SK-N-MC (cell line): ENCODE measurements around the gene DEDD.
A peak's percentile ranks its signal among the peaks of the same experiment; 100 is the strongest.

Experiments used
- DNase-seq: peaks from one replicate; pipeline ENCODE4 v3.0.0-alpha.2; 2011; ENCODE audit warnings: low read depth, low spot score
- H3K27ac ChIP-seq: fragments of 200-600 bp; sonication (generic); 2 replicates; pipeline ENCODE4 v1.5.1; 2016; ENCODE audit warnings: mixed run types
- H3K36me3 ChIP-seq: fragments of 200-600 bp; sonication (generic); 2 replicates; pipeline ENCODE4 v1.6.1; 2017; ENCODE audit warnings: antibody characterized with exemption, low read length, mixed read lengths; ENCODE audit not compliant: insufficient read depth
- H3K4me3 ChIP-seq: fragments of 200-600 bp; sonication (generic); 2 replicates; pipeline ENCODE4 v1.5.1; 2016
- H3K9ac ChIP-seq: fragments of 200-600 bp; sonication (generic); 2 replicates; pipeline ENCODE4 v1.8.0; 2017; ENCODE audit warnings: mixed run types, mixed read lengths; ENCODE audit not compliant: insufficient read length
- H3K9me3 ChIP-seq: fragments of 200-600 bp; sonication (generic); 2 replicates; pipeline ENCODE4 v1.6.1; 2017; ENCODE audit warnings: low read depth, mild to moderate bottlenecking, antibody characterized with exemption, low read length, moderate library complexity, mixed read lengths
- EZH2 ChIP-seq: fragments of 200-600 bp; sonication (generic); IDR thresholded peaks from one replicate; pipeline ENCODE4 v1.6.1; 2017; ENCODE audit warnings: antibody characterized with exemption
- FOXP2 ChIP-seq: optimal IDR thresholded peaks from 2 replicates; pipeline ENCODE3; 2011; ENCODE audit warnings: mild to moderate bottlenecking, moderate library complexity; ENCODE audit not compliant: insufficient read depth; ENCODE audit errors: extremely low read length, control extremely low read depth
- POLR2AphosphoS5 ChIP-seq: IDR thresholded peaks from 2 replicates; pipeline ENCODE4 v1.6.1; 2012; ENCODE audit warnings: mild to moderate bottlenecking, low read depth, low read length, borderline replicate concordance

DEDD gene

GRCh38 chr1:161166669-161167548, 34.4 kb upstream of the DEDD start:
- Histone ChIP-seq H3K36me3 (peaks cover 29% of the 10 kb centered on the region; the same call in 1 of the 2 replicates), H3K4me3 (peak overlapping the region; percentile 90), H3K9ac (peak overlapping the region; percentile 91), H3K9me3 (no peaks in the 10 kb centered on the region), H3K27ac (no peak overlapping the region)
- DNase-seq, result no peak
- TF ChIP-seq EZH2, result no peak
- no peak for TF ChIP-seq FOXP2
- TF ChIP-seq POLR2AphosphoS5, result no peak

GRCh38 chr1:161165742-161166668, 33.5 kb upstream of the DEDD start, which contains the start of gene PPOX:
Gene PPOX (plus strand): TSS chr1:161166426. CDS start chr1:161166848, 422 bp downstream.
- H3K36me3 ChIP-seq, result peaks cover 27% of the 10 kb centered on the region; the same call in 1 of the 2 replicates
- no peak for TF ChIP-seq FOXP2
- TF ChIP-seq POLR2AphosphoS5, result peak; percentile 74; the same call in 1 of the 2 replicates
- no peak for TF ChIP-seq EZH2

GRCh38 chr1:161164901-161165610, 32.6 kb upstream of the DEDD start:
- H3K4me3 ChIP-seq, result peak overlapping the region; percentile 90

More at GRCh38 chr1:161165742-161166668, 33.5 kb upstream of the DEDD start, which contains the start of gene PPOX:
- peak; percentile 84 for DNase-seq
- Histone ChIP-seq H3K27ac (peak within 1 kb of the TSS; percentile 12; the same call in 1 of the 2 replicates), H3K9ac (peak within 1 kb of the TSS; percentile 91), H3K9me3 (no peaks in the 10 kb centered on the region), H3K4me3 (peak within 1 kb of the TSS; percentile 90)

GRCh38 chr1:161163793-161164192, 31.3 kb upstream of the DEDD start:
- Histone ChIP-seq H3K36me3 (peaks cover 25% of the 10 kb centered on the region; the same call in 1 of the 2 replicates), H3K27ac (no peak overlapping the region), H3K4me3 (no peak overlapping the region), H3K9me3 (no peaks in the 10 kb centered on the region), H3K9ac (no peak overlapping the region)
- no peak for DNase-seq
- TF ChIP-seq POLR2AphosphoS5 (no peak), EZH2 (no peak), FOXP2 (no peak)

More at GRCh38 chr1:161164901-161165610, 32.6 kb upstream of the DEDD start:
- H3K27ac ChIP-seq, result no peak overlapping the region
- TF ChIP-seq POLR2AphosphoS5 (no peak), FOXP2 (no peak), EZH2 (no peak)
- H3K9ac ChIP-seq, result peak overlapping the region; percentile 66
- peaks cover 25% of the 10 kb centered on the region; the same call in 1 of the 2 replicates for H3K36me3 ChIP-seq
- no peak for DNase-seq
- H3K9me3 ChIP-seq, result no peaks in the 10 kb centered on the region

GRCh38 chr1:161162806-161163205, 30.3 kb upstream of the DEDD start:
- no peak overlapping the region for H3K9ac ChIP-seq
- H3K4me3 ChIP-seq, result no peak overlapping the region
- H3K36me3 ChIP-seq, result peaks cover 30% of the 10 kb centered on the region; the same call in 1 of the 2 replicates
- H3K9me3 ChIP-seq, result no peaks in the 10 kb centered on the region
- no peak overlapping the region for H3K27ac ChIP-seq
- DNase-seq, result no peak
- TF ChIP-seq FOXP2 (no peak), EZH2 (no peak), POLR2AphosphoS5 (no peak)

GRCh38 chr1:161162052-161162451, 29.6 kb upstream of the DEDD start:
- TF ChIP-seq POLR2AphosphoS5 (no peak), FOXP2 (no peak), EZH2 (no peak)
- H3K9ac ChIP-seq, result no peak overlapping the region
- H3K36me3 ChIP-seq, result peaks cover 30% of the 10 kb centered on the region; the same call in 1 of the 2 replicates
- H3K9me3 ChIP-seq, result no peaks in the 10 kb centered on the region
- DNase-seq, result no peak
- H3K27ac ChIP-seq, result no peak overlapping the region
- H3K4me3 ChIP-seq, result no peak overlapping the region

GRCh38 chr1:161161652-161162051, 29.2 kb upstream of the DEDD start:
- H3K9me3 ChIP-seq, result no peaks in the 10 kb centered on the region
- H3K36me3 ChIP-seq, result peaks cover 30% of the 10 kb centered on the region; the same call in 1 of the 2 replicates
- no peak overlapping the region for H3K27ac ChIP-seq
- no peak overlapping the region for H3K9ac ChIP-seq
- no peak for DNase-seq
- H3K4me3 ChIP-seq, result no peak overlapping the region
- no peak for TF ChIP-seq POLR2AphosphoS5
- TF ChIP-seq EZH2, result no peak
- TF ChIP-seq FOXP2, result no peak
